ENCODE data around the gene MYO5B.

DNA sequence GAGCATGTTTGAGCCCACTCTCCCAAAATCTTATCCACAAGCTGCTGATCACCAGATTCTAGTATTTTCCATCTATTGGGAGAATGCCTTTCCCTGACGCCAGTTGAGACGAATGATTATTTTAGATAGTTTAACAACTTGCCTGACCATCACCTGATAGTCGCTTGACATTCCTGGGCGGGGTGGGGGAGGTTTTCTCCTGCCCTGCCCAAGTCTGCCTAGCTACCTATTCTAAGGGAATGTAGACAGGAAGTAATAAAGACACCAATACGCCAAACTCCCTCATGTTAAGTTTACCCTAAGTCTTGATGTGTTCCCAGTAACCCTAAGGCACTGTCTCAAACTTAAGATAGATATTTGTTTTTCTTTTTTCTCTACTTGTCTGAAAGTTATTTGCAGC is 377.0 kb downstream of the MYO5B start:
- TF ChIP-seq, protein P1, sequence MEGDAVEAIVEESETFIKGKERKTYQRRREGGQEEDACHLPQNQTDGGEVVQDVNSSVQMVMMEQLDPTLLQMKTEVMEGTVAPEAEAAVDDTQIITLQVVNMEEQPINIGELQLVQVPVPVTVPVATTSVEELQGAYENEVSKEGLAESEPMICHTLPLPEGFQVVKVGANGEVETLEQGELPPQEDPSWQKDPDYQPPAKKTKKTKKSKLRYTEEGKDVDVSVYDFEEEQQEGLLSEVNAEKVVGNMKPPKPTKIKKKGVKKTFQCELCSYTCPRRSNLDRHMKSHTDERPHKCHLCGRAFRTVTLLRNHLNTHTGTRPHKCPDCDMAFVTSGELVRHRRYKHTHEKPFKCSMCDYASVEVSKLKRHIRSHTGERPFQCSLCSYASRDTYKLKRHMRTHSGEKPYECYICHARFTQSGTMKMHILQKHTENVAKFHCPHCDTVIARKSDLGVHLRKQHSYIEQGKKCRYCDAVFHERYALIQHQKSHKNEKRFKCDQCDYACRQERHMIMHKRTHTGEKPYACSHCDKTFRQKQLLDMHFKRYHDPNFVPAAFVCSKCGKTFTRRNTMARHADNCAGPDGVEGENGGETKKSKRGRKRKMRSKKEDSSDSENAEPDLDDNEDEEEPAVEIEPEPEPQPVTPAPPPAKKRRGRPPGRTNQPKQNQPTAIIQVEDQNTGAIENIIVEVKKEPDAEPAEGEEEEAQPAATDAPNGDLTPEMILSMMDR (IDR thresholded peaks at IDR 0.05 in 2 of 3, conservative IDR thresholded peaks at IDR 0.05 in 1 of 3; ENCODE audit: control insufficient read depth in 2 of 3, extremely low read depth in 1 of 3, insufficient read depth in 1 of 3, low read depth in 3 of 3, low read length in 3 of 3) = no peak
- TF ChIP-seq POLR2A (IDR thresholded peaks at IDR 0.05; ENCODE audit: low read depth, low read length) (no peak), BRCA1 (IDR thresholded peaks at IDR 0.05; ENCODE audit: low read depth, low read length) (no peak), NFYB (IDR thresholded peaks at IDR 0.05; ENCODE audit: insufficient read depth, low read depth, low read length) (no peak), SIN3A (IDR thresholded peaks at IDR 0.05; ENCODE audit: low read depth, low read length) (no peak)
